ENCODE data around the gene LRRC75A. TPM values are rescaled to one million over a fixed set of nuclear protein-coding genes. Genes with fewer than 3 reads are reported as not detected.
"Not testable (repeated sequence)": the region's sequence is repeated elsewhere in the genome, so short reads cannot be mapped to it uniquely, and the experiment has no call there.

Gene LRRC75A
- polyA plus RNA-seq, 2 of the 4 experiments (the other 2 are of a cell fraction) = 0.65 to 0.85 TPM

GRCh38 chr17:16527298-16527697, 35.3 kb upstream of the LRRC75A start:
- CTCF ChIA-PET = interaction anchor here (0.7 to 22.9 kb wide), 5 partner anchors 18 to 163 kb away, joined by 3 to 589 read pairs (median 5); no protein-coding TSS in a partner anchor

GRCh38 chr17:16525556-16525955, 33.6 kb upstream of the LRRC75A start:
- H3K9me3 ChIP-seq, H3K4me3 ChIP-seq, ATAC-seq, H3K27ac ChIP-seq, H3K4me2 ChIP-seq, FAIRE-seq, H3K4me1 ChIP-seq: not testable (repeated sequence)
- ChIA-PET CTCF (interaction anchor here (0.6 to 22.9 kb wide), 6 partner anchors 16 to 170 kb away, joined by 3 to 589 read pairs (median 10); no protein-coding TSS in a partner anchor), POLR2A (interaction anchor here (2.0 kb wide), 1 partner anchor 10 kb away, joined by 10 read pairs; no protein-coding TSS in a partner anchor)
- WGBS (ENCODE audit: missing lambda C conversion rate) = 46% methylated on average over 6 of the region's 6 CpGs
- peak in 1 of 2 experiments; percentile 23 for DNase-seq (ENCODE audit: low read depth in 1 of 2, low spot score in 1 of 2)

More at GRCh38 chr17:16527298-16527697, 35.3 kb upstream of the LRRC75A start:
- FAIRE-seq (no peak), DNase-seq (ENCODE audit: low read depth in 1 of 2, low spot score in 1 of 2) (no peak), ATAC-seq (no peak)
- no peak for TF ChIP-seq KDM5A (IDR thresholded peaks at IDR 0.05)
- no peak for TF ChIP-seq ZFP36 (IDR thresholded peaks at IDR 0.05; ENCODE audit: borderline replicate concordance, partially characterized antibody)
- TF ChIP-seq BCL3 (IDR thresholded peaks at IDR 0.05) = no peak
- Histone ChIP-seq H3K27ac (no peak overlapping the region), H3K4me3 (no peak overlapping the region), H3K4me2 (no peak overlapping the region), H3K4me1 (no peaks in the 10 kb centered on the region), H3K9me3 (0 out of 3 replicates have a peak, but pooled peaks cover 2% of the 10 kb centered on the region)
- 35% methylated on average over 4 of the region's 4 CpGs for WGBS (ENCODE audit: missing lambda C conversion rate)
- POLR2A ChIA-PET = no interaction called here

- Histone ChIP-seq H3K27ac (peak overlapping the region; percentile 58 to 80), H3K9me3 (no peaks in the 10 kb centered on the region), H3K4me1 (peaks cover 17% of the 10 kb centered on the region), H3K4me2 (peak overlapping the region; percentile 59), H3K4me3 (no peak overlapping the region)
- WGBS (ENCODE audit: missing lambda C conversion rate) = 29% methylated on average over 7 of the region's 7 CpGs
- peak; percentile 95 to 97 for ATAC-seq
- POLR2A ChIA-PET = interaction anchor here (0.7 to 1.3 kb wide), 6 partner anchors 15 to 306 kb away, joined by 3 to 10 read pairs (median 6); partner anchors contain the start of genes NCOR1 and UBB
- DNase-seq (ENCODE audit: low read depth in 1 of 2, low spot score in 1 of 2) = peak; percentile 95 to 98
- CTCF ChIA-PET = interaction anchor here (0.6 to 22.9 kb wide), 53 partner anchors 12 to 458 kb away, joined by 3 to 589 read pairs (median 6); partner anchors contain the start of genes CENPV and LRRC75A
- TF ChIP-seq CHD4 (IDR thresholded peaks at IDR 0.05; ENCODE audit: borderline replicate concordance) (no peak), MAFK (IDR thresholded peaks at IDR 0.05; ENCODE audit: partially characterized antibody) (peak; percentile 60), CBX2 (IDR thresholded peaks at IDR 0.05; ENCODE audit: borderline replicate concordance, low read depth) (no peak), CHD2 (IDR thresholded peaks at IDR 0.05; ENCODE audit: low read length, partially characterized antibody) (no peak), RAD21 (conservative IDR thresholded peaks at IDR 0.05 in 1 of 2, IDR thresholded peaks at IDR 0.05 in 1 of 2) (peak; percentile 98 to 100), SREBF2 (IDR thresholded peaks at IDR 0.05) (no peak), JUN (IDR thresholded peaks at IDR 0.05) (no peak), RARB (CRISPR knock-in tag; IDR thresholded peaks at IDR 0.05) (no peak), ZC3H11A (IDR thresholded peaks at IDR 0.05) (no peak), MAZ (IDR thresholded peaks at IDR 0.05; ENCODE audit: borderline replicate concordance, low read depth, low read length) (no peak), MYC (IDR thresholded peaks at IDR 0.05; ENCODE audit: borderline replicate concordance, low read length) (no peak), MAX (IDR thresholded peaks at IDR 0.05) (peak; percentile 34; the same call in 1 of the 2 replicates), SMC3 (IDR thresholded peaks at IDR 0.05) (peak; percentile 96), NFE2L2 (conservative IDR thresholded peaks at IDR 0.05; ENCODE audit: low read length) (peak; percentile 16; the same call in 1 of the 2 replicates), TFCP2L1 (CRISPR knock-in tag; IDR thresholded peaks at IDR 0.05) (no peak), CEBPB (IDR thresholded peaks at IDR 0.05) (peak in 1 of 2 experiments; percentile 16; a peak in 1 of 4 replicates), CTCF (IDR thresholded peaks at IDR 0.05) (peak; percentile 99), EHF (CRISPR knock-in tag; IDR thresholded peaks at IDR 0.05) (no peak), BCL3 (IDR thresholded peaks at IDR 0.05) (no peak), ATOH8 (CRISPR knock-in tag; IDR thresholded peaks at IDR 0.05; ENCODE audit: low read depth) (no peak), ZNF302 (CRISPR knock-in tag; IDR thresholded peaks at IDR 0.05) (no peak), HOXB5 (CRISPR knock-in tag; IDR thresholded peaks at IDR 0.05) (no peak)
- peak; percentile 86 for FAIRE-seq
Measured at GRCh38 chr17:16521070-16521727, 29.2 kb upstream of the LRRC75A start.

All from A549 (cell line).